SK-N-MC (cell line): Measurements from ENCODE around the gene THTPA.

Experiments
- DNase-seq: peaks from one replicate; pipeline ENCODE4 v3.0.0-alpha.2; 2011; ENCODE audit warnings: low read depth, low spot score
- H3K27ac ChIP-seq: fragments of 200-600 bp; sonication (generic); 2 replicates; pipeline ENCODE4 v1.5.1; 2016; ENCODE audit warnings: mixed run types
- H3K36me3 ChIP-seq: fragments of 200-600 bp; sonication (generic); 2 replicates; pipeline ENCODE4 v1.6.1; 2017; ENCODE audit warnings: antibody characterized with exemption, low read length, mixed read lengths; ENCODE audit not compliant: insufficient read depth
- H3K4me3 ChIP-seq: fragments of 200-600 bp; sonication (generic); 2 replicates; pipeline ENCODE4 v1.5.1; 2016
- H3K9ac ChIP-seq: fragments of 200-600 bp; sonication (generic); 2 replicates; pipeline ENCODE4 v1.8.0; 2017; ENCODE audit warnings: mixed run types, mixed read lengths; ENCODE audit not compliant: insufficient read length
- H3K9me3 ChIP-seq: fragments of 200-600 bp; sonication (generic); 2 replicates; pipeline ENCODE4 v1.6.1; 2017; ENCODE audit warnings: low read depth, mild to moderate bottlenecking, antibody characterized with exemption, low read length, moderate library complexity, mixed read lengths
- EZH2 ChIP-seq: fragments of 200-600 bp; sonication (generic); IDR thresholded peaks from one replicate; pipeline ENCODE4 v1.6.1; 2017; ENCODE audit warnings: antibody characterized with exemption
- FOXP2 ChIP-seq: optimal IDR thresholded peaks from 2 replicates; pipeline ENCODE3; 2011; ENCODE audit warnings: mild to moderate bottlenecking, moderate library complexity; ENCODE audit not compliant: insufficient read depth; ENCODE audit errors: extremely low read length, control extremely low read depth
- POLR2AphosphoS5 ChIP-seq: IDR thresholded peaks from 2 replicates; pipeline ENCODE4 v1.6.1; 2012; ENCODE audit warnings: mild to moderate bottlenecking, low read depth, low read length, borderline replicate concordance

THTPA gene

DNA sequence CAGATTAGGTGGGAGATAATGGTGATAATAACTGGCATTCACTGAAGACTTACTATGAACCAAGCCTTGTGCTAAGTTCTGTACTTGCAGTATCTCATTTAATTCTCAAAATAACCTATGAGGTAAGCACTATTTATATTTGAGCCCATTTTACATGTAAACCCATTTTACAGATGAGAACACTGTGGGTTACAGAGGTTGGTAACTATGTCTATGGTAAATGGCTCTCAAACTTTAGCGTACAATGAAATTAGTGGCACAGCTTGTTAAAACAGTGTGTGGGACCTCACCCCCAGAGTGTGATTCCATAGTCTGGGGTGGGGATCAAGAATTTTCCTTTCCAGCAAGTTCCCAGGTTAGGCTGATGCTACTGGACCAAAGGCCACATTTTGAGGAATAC lies 44.7 kb downstream of the THTPA start:
- no peak for DNase-seq
- no peak for TF ChIP-seq FOXP2
- no peak for TF ChIP-seq POLR2AphosphoS5
- TF ChIP-seq EZH2: no peak
- Histone ChIP-seq H3K27ac (no peak overlapping the region), H3K36me3 (no peaks in the 10 kb centered on the region), H3K9me3 (no peaks in the 10 kb centered on the region), H3K9ac (no peak overlapping the region), H3K4me3 (no peak overlapping the region)

DNA sequence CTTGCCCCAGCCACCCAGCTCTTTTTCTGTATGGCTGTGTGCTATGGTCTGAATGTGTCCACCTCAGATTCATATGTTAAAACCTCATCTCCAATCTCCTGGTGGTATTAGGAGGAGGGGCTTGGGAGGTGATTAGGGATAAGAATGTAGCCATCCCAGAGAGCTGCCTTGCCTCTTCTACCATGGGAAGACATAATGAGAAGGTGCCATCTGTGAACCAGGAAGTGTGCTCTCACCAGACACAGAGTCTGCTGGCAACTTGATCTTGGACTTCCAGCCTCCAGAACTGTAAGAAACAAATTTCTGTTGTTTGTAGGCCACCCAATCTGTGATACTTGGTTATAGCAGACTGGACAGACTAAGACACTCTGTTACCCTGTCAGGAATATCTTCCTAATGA lies 45.4 kb downstream of the THTPA start:
- H3K27ac ChIP-seq: no peak overlapping the region
- no peaks in the 10 kb centered on the region for H3K36me3 ChIP-seq
- H3K9ac ChIP-seq: no peak overlapping the region
- no peaks in the 10 kb centered on the region for H3K9me3 ChIP-seq
- no peak for TF ChIP-seq POLR2AphosphoS5
- TF ChIP-seq EZH2: no peak
- TF ChIP-seq FOXP2: no peak
- DNase-seq: no peak
- H3K4me3 ChIP-seq: no peak overlapping the region

DNA sequence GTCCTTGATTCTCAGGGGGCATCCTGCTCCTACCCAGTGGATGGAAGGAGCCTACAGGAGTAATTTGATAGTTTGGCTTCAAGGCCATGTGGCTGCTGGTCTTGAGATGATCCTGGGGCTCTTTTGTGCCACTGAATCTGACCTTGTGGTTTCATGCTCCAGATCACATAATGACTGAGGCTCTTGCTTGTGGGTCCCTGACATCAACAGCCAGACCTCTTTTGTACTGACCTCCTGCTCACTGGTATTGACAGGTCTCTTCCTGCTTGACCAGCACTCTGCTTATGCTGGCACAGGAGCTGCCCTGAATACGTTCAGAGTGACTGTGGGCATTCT lies 45.7 kb downstream of the THTPA start:
- Histone ChIP-seq H3K4me3 (no peak overlapping the region), H3K9ac (no peak overlapping the region), H3K36me3 (no peaks in the 10 kb centered on the region), H3K9me3 (no peaks in the 10 kb centered on the region), H3K27ac (no peak overlapping the region)
- TF ChIP-seq POLR2AphosphoS5: no peak
- no peak for TF ChIP-seq EZH2
- no peak for TF ChIP-seq FOXP2
- DNase-seq: no peak

DNA sequence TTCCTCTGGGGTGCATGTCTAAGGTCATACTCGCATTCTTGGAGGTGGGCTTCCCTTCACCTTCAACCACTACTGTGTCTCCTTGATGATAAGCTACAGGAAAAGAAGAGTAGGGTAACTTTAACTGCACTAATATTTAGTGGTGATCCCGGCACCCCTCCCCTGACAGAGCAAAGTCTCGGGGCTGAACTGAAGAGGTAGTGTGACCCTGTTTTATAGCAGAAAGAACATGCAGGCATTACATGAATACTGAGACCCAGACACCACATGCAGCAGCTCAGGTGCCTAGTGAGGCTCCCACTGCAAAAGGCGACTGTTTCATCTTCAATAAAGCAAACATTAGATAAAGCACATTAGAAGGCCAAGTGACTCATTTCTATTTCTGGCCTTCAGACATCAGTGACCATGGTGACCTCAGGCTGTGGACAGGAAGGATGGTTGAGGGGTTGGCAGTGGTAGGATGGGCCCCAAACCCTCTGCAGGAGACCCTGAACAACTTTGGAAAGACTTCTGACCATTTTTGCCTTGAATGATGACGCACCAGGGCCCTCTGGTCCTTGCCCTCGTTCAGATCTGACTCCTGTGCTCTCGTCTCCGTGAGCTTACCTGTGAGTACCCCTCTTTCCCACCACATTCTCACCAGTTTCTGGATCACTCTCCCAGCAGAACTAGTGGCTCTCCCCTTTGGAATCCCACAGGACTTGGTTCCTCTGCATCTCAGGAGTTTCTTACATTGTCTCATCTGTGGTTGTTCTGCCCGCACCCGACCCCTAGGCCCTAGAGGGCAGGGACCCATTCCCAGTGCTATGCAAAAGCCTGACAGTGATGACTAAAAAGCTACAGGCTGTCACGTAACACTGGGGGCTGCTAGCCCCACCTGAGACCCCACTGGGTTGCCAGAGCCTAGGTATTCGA lies 46.4 kb downstream of the THTPA start:
- H3K36me3 ChIP-seq: no peaks in the 10 kb centered on the region
- H3K9me3 ChIP-seq: no peaks in the 10 kb centered on the region
- DNase-seq: no peak
- H3K27ac ChIP-seq: no peak overlapping the region
- H3K4me3 ChIP-seq: no peak overlapping the region
- no peak overlapping the region for H3K9ac ChIP-seq
- TF ChIP-seq EZH2 (no peak), FOXP2 (no peak), POLR2AphosphoS5 (no peak)

DNA sequence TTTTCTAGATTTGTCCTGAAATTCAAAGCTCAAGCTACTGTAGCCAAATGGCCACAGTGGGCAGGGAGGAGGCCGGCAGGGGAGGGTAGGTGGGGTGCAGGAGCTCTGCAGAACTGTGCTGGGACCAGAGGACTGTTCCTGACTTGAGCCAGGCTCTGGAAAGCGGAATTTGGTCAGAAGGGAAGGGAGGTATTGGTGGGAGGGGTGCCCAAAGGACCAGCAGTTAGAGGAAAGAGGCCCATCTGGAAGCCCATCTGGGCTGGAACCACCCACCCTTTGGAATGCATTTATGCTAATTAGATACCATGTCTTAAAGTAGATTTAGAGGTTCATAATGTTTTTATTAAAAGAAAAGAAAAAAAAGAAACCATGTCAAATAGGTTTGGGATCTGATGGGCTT lies 47.0 kb downstream of the THTPA start:
- DNase-seq: no peak
- Histone ChIP-seq H3K9ac (no peak overlapping the region), H3K4me3 (no peak overlapping the region), H3K9me3 (no peaks in the 10 kb centered on the region), H3K36me3 (no peaks in the 10 kb centered on the region), H3K27ac (no peak overlapping the region)
- TF ChIP-seq EZH2: no peak
- TF ChIP-seq POLR2AphosphoS5: no peak
- TF ChIP-seq FOXP2: no peak

DNA sequence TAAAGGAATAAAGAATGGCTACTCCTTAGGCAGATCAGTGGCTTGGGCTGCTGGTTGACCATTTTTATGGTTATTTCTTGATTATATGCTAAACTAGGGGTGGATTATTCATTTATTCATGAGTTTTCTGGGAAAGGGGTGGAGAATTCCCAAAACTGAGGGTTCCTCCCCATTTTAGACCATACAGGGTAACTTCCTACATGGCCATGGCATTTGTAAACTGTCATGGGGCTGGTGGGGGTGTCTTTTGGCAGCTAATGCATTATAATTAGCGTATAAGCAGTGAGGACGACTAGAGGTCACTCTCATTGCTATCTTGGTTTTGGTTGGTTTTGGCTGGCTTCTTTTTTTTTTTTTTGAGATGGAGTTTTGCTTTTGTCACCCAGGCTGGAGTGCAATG lies 48.1 kb downstream of the THTPA start:
- Histone ChIP-seq H3K36me3 (no peaks in the 10 kb centered on the region), H3K9ac (no peak overlapping the region), H3K9me3 (no peaks in the 10 kb centered on the region), H3K27ac (no peak overlapping the region), H3K4me3 (no peak overlapping the region)
- no peak for DNase-seq
- no peak for TF ChIP-seq EZH2
- no peak for TF ChIP-seq FOXP2
- no peak for TF ChIP-seq POLR2AphosphoS5

DNA sequence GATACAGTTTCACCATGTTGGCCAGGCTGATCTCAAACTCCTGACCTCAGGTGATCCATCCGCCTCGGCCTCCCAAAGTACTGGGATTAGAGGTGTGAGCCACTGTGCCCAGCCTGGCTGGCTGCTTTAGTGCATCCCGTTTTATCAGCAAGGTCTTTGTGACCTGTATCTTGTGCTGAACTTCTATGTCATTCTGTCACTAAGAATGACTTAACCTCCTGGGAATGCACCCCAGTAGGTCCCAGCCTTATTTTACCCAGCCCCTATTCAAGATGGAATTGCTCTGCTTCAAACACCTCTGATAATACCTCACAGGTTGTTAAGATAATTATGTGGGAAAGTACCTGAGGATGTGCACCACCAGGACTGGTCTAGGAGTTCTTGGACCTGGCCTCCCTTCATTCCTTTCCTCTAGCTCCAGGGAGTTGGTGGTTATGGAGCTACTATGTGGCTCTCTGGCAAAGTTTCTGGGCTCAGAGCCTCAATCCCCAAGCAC lies 48.7 kb downstream of the THTPA start:
- no peak for DNase-seq
- TF ChIP-seq EZH2 (no peak), POLR2AphosphoS5 (no peak), FOXP2 (no peak)
- Histone ChIP-seq H3K36me3 (no peaks in the 10 kb centered on the region), H3K4me3 (no peak overlapping the region), H3K9me3 (no peaks in the 10 kb centered on the region), H3K9ac (no peak overlapping the region), H3K27ac (no peak overlapping the region)

DNA sequence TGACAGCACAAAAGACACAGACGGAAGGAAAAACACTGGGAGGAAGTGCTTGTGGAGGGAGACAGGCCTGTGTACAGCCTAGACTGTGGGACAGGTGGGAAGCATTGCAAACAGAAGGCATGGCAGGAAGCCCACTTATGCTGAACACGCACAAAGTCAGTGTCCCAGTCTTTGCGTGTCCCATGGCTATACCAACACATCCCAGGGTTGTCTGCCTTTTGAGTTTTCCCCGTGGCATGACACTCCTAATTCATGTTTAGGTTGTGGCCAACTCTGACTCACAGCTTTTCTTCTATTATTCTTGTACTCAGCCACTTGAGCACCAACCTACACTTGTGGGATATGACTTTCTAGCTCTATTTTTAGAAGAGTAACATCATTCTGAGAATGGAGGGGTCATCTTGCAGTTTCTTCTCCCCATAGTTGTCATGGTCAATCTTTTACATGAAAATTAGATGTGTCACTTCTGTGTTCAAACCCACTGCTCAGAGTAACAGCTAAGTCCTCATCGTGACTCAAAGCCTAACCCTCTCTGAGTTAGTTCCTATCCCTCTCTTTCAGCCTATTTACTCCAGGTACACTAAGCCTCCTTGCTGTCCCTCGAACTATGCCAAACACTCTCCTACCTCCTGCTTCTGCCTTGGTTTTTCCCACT lies 50.0 kb downstream of the THTPA start:
- no peak overlapping the region for H3K4me3 ChIP-seq
- no peaks in the 10 kb centered on the region for H3K9me3 ChIP-seq
- no peaks in the 10 kb centered on the region for H3K36me3 ChIP-seq
- no peak for TF ChIP-seq EZH2
- TF ChIP-seq POLR2AphosphoS5: no peak
- TF ChIP-seq FOXP2: no peak
- DNase-seq: no peak
- no peak overlapping the region for H3K9ac ChIP-seq
- H3K27ac ChIP-seq: no peak overlapping the region
